ENCODE measurements around the gene MAD2L2.

Gene MAD2L2

GRCh38 chr1:11707621-11708276, 26.8 kb upstream of the MAD2L2 start:
- no peak for DNase-seq

DNA sequence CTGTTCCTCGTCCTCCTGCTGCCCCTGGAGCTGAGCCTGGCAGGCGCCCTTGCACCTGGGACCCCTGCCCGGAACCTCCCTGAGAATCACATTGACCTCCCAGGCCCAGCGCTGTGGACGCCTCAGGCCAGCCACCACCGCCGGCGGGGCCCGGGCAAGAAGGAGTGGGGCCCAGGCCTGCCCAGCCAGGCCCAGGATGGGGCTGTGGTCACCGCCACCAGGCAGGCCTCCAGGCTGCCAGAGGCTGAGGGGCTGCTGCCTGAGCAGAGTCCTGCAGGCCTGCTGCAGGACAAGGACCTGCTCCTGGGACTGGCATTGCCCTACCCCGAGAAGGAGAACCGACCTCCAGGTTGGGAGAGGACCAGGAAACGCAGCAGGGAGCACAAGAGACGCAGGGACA, 25.3 kb upstream of the MAD2L2 start:
- no peak for DNase-seq

- no peak for DNase-seq
Observed at GRCh38 chr1:11705596-11705995, 24.6 kb upstream of the MAD2L2 start.

DNA sequence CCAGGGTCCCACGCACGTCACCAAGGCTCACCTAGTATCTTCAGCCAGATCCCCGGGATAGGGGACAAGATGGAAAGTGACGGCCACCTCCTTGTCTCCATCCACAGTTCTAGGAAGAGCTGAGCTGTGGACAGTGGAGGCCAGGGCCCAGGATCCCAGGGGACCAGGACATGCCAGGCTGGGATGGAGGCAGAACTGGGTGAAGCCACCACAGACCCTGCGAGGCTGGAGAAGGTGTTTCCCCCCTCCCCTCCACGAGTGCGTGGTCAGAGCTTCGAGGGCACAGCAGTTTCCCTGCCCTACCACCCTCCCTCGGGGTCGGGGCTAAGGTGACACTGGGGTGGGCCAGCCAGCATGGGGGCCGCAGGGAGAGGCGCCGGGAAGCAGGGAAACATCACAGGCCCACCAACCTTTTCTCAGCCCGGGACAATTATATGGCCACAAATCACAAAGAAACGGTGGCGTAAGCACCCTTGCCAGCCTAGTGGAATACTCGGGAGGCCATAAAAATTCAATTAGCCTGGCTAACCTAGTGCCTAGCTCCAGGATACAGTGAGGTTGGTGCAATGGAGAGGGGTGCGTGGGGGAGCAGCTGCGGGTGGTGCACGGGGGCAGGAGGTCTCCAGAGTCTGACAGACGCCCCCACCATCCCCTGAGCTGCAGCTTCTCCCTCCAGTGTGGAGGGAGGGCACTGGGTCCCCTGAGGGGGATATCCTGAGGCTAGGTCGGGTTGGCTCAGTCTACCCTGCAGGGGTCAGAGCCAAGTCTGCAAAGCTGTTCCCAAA, 23.9 kb upstream of the MAD2L2 start:
- DNase-seq = no peak

DNA sequence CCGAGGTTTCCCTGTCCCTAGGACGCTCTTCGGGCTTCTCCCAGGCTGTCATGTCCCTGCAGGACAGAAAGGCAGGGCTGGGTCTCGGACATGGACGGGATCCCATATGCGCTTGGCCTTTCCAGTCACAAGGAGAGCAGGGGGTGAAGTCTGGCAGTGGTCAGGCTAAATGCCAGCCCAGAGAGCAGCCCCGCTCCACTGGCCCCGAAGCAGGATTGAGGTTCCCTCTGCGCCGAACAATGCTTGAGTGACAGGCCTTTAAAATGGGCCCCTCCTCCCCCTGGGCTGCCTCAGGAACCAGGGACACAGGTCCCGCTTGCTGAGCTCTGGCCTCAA, 23.2 kb upstream of the MAD2L2 start:
- no peak for DNase-seq

DNA sequence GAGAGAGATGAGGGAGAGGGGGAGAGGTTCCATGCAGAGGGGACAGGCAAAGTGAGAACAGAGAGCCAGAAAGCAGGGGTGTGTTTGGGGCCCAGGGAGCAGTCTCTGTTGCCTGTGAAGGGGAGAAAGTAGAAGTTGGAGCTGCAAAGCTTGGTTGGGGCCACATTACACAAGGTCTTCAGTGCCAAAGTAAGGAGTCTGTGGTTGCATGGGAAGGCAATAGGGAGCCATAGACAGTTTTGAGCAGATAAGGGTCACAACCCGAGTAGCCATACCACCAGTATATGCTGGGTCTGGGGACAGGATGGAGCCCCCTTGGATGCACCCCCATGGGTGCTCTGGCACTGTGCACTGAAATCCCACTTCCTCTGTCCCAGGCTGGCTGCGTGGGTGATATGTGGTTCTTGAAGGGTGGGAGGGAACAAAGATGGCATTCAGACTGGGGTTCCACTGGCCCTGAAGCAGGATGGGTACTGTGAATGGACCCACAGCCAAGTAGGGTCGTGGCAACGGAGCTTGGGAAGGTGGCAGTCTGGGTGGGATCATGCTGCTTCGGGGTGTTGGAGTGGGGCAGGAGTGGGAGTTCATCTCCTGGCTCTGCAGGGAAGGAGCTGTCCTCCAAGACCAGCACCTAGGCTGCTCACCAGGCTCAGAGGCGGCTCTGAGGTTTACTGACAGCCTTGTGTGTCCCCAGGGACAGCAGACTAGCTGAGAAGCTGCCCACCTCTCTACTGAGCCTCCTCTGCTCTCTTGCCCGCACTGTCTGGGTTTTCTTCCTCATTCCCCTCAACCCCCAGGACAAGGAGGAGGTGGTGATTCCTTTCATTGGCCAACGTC, 22.6 kb upstream of the MAD2L2 start:
- no peak for DNase-seq

DNA sequence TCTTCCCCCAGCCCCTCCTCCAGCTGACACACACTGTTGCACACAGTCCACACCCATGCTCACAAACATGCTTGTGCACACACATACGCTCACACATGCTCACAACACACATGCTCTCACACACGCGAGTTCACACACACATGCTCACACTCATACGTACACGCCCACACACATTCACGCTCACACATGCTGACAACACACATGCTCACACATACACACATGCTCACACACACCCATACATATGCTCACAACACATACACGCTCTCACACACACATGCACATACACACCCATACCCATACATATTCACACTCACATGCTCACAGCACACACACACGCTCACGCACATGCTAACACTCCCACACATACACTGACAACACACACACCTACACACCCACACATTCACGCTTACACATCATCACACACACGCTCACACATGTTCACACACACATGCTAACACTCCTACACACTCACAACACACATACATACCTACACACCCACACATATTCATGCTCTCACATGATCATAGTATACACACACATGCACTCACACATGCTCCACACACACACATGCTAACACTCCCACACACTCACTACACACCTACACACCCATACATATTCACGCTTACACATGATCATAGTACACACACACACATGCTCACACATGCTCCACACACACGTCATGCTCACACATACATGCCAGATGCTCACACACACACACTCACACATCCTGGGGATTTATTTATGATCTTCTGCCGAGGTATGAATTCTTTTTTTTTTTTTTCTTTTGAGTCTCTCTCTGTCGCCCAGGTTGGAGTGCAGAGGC, 21.2 kb upstream of the MAD2L2 start:
- DNase-seq = no peak

GRCh38 chr1:11701551-11701961, 20.6 kb upstream of the MAD2L2 start:
- no peak for DNase-seq

GRCh38 chr1:11700601-11701467, 19.9 kb upstream of the MAD2L2 start:
- DNase-seq = no peak

DNA sequence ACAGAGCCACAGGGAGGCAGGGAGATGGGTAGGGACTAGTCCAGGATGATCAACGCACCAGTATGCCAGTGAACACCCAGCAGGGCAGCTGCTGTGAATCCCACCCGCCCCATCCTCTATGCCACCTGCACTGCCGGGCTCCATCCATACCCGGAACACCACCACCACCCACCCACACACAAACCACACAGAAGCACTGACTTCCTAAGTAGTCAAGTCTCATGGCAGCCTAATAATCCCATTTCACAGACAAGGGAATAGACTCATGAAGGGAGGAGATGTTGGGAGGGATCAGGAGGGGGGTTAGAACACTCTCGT, 16.9 kb upstream of the MAD2L2 start:
- no peak for DNase-seq

DNA sequence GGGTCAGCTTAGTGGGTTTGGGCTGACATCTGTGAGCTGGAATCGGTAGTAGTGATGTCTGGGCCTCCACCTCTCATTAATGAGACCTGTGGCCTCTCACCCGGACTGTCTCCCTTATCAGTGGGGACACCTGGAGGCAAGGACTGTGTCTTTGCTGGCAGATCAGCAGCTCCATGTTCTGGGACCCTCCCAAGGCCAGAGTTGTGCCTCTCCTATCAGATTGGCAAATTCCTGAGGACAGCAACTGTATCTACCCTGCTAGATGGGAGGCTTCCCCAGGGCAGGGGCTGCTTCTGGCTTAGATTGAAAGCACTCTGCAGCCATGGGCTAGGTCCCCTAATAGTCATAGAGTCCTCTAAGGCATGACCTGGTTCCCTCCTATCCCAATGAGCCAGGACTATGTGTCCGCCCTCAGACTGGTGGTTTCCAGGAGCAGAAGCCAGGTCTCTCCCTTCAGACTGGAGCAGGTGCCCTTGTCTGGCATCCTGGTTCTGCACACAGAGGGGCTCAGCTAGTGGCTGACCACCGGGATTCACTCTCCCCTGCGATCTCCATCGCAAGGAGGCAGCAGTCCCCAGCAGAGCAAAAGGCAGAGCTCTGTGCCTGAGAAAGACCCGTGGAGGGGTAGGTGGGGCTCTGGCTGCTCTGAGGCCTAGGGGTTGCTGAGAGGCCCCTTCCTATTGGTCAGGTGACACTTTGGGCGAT, 16.4 kb upstream of the MAD2L2 start:
- no peak for DNase-seq

- DNase-seq = no peak
Observed at GRCh38 chr1:11695861-11696260, 14.9 kb upstream of the MAD2L2 start.

- no peak for DNase-seq
Observed at GRCh38 chr1:11693917-11694316, 13.0 kb upstream of the MAD2L2 start.

GRCh38 chr1:11693024-11693590, 12.2 kb upstream of the MAD2L2 start:
- no peak for DNase-seq

- peak; percentile 62 for DNase-seq
Observed at GRCh38 chr1:11691928-11692711, 11.2 kb upstream of the MAD2L2 start.

- peak; percentile 80 for DNase-seq
Observed at GRCh38 chr1:11691302-11691914, 10.5 kb upstream of the MAD2L2 start, which contains the start of gene DRAXIN. TSS of gene DRAXIN (plus strand) at chr1:11691710. CDS start at chr1:11706259, 14,549 bp downstream.

DNA sequence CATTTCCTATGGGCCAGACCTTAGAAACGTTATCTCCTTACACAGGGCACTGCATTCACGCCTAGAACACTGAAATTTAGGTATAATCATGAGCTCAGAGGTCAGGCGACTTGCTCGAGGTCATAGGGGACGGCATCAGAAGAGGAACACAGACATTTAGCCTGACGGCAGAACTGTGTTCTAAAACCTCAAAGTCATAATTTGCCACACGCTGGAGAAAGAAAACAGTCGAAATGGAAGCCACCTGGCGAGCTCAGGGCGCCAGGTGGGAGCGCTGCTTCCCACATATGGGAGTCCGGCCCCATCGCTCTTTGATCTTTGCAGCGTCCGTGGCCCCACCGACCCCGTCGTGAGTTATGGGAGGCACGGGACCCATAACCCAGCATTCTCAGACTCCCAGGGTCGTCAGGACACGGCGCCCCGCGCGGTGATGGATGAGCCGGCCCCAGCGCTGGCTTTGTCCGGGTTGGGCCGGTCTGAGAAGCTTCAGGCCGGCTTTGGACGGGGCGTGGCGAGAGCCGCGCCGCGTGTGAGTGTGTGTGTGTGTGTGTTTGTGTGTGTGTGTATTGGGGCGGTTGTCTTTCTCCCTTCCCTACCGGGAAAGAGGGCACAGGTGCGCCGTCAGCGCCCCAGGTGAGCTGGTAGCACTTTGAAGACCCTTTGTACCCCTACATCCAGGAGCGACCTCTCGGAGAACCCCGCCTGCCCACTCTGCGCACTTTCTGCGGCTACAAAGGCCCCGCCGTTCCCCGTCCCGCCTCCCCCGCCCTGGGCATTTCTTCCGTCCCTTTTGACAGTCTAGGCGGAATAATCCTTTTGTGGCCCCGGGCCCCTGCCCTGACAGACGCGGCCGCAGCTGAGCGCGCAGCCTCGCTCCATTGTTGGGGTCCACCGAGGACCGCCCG, 9.7 kb upstream of the MAD2L2 start:
- peak; percentile 84 for DNase-seq

DNA sequence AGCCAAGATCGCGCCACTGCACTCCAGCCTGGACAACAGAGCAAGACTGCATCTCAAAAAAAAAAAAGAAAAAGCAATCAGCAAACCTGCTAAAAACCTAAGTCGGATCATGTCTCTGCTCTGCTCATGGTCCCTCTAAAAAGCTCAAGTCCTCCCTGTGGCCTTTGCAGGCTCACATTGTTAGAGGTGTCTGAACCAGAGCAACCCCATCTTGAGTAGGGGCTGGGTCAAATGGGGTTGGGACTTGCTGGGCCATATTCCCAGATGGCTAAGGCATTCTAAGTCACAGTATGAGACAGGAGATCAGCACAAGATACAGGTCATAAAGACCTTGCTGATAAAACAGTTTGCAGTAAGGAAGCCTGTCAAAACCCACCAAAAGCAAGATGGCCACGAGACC, 7.6 kb upstream of the MAD2L2 start:
- DNase-seq = no peak
